NAMALWA (cell line): Measurements from ENCODE around the gene CFAP53.
A peak's percentile ranks its signal among the peaks of the same experiment; 100 is the strongest.

ENCODE experiments used
- DNase-seq: peaks from one replicate; pipeline ENCODE4 v3.0.0-alpha.2; 2015; ENCODE audit warnings: low spot score

The CFAP53 gene

DNA sequence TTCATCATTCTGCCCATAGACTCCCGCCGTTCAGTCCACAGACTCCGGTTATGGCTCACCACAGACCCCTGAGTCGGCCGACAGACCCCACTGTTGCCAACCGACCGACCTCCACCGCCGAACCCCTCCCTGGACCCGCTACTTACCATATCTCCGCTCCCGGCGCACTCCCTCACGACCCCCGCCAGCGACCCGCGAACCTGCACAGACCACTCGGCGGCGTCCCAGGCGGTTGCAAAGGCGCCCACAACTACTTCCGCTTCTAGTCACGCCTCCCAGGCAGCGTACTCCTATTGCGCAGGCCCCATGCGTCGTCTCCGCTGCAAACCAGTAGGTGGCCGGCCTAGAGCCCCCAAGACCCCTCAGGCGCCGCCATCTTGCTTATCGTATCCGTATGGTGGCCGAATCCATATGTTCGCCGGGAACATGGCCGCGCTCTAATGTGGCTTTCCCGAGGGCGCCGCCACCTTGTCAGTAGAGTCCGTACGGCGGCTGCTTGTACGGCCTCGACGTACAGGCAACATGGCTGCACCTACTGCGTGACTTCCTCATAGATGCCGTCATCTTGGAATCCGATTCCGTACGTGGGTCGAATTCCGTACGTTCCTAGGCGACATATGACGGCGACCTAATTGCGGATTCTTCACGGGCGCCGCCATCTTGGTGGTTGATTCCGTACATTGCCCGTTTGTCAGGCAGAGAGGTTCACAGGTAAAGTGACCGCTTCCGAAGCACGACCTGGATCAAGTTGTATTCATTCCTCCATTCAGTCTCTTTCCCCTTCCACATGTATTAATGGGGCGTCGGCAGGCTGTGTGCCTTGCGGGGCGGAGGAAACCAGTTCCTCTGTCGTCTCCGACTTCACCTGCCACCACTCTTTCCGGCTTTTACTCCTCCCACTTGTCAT lies 21.4 kb upstream of the CFAP53 start, which contains the start of gene CXXC1:
Gene CXXC1 (minus strand): TSS at position 252 of the 907 bp plus-strand sequence. CDS start 103 bp downstream, at position 149.
- peak; percentile 100 for DNase-seq

DNA sequence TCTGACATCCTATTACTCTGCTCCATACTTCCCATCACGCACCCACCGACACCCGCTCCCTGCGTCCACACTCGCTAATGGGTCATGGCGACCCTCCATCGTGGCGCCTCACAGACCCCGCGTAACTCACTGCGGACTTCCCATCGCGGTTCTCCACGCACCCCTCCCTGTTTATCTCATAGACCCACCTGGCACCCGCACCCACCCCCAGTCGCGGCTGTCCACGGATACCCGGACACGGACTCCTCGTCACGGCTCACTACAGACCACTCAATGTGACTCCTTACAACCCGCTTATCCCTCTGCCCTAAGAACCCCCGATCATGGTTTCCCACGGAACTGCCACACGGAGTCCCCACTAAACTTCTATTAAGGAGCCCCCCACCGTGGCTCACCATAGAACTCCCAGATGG lies 20.7 kb upstream of the CFAP53 start:
- DNase-seq: no peak

- DNase-seq: peak; percentile 73
Observed at GRCh38 chr18:50286391-50287027, 20.2 kb upstream of the CFAP53 start.

DNA sequence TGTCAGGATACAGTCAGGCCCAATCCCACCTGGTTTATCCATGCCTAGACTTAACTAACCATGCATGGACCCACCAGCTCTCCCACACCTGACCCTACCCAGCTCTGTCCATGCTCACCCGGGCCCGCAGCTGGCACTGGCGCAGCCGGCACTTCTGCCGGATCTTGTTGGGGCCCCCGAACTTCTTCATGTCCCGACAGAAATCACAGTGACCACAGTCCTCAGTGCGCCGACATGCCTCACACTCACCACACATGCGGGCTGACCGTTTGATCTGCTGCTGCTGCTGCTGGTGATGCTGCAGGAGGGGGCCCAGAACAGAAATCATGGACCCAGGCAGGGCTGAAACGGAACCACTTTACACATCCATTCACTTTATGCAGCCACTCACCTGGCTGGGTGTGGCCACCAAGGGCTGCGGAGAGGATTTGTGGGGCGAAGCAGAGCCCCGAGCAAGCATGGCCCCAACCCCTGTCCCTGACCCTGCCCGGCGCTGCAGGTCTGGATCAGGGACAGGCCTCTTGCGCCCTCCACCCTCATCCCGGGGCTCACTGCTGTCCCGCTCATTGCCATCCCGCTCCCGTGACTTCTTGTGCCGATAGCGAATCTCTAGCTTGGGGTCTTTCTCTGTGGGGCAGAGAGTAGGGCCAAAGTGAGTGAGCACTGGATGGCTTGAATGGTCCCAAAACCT lies 19.5 kb upstream of the CFAP53 start:
- DNase-seq: no peak

DNA sequence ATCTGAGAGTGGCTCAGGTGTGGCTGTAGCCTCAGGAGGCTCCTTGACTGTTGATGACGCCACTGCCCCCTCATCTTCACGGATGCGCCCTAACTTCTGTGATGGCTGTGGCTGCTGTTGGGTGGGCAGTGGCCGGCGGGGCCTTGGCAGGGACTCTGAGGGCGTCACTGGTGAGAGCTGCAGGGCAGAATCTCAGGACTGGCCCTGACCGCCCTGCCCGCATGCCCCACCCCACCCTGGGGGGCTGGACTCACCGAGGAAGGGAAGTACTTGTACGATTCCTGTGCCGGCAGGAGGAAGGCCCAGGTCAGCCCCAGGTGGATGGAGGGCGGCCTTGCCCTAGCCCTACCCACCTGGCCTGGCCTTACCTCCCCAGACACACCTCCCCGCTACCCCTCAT lies 18.8 kb upstream of the CFAP53 start:
- DNase-seq: no peak

DNA sequence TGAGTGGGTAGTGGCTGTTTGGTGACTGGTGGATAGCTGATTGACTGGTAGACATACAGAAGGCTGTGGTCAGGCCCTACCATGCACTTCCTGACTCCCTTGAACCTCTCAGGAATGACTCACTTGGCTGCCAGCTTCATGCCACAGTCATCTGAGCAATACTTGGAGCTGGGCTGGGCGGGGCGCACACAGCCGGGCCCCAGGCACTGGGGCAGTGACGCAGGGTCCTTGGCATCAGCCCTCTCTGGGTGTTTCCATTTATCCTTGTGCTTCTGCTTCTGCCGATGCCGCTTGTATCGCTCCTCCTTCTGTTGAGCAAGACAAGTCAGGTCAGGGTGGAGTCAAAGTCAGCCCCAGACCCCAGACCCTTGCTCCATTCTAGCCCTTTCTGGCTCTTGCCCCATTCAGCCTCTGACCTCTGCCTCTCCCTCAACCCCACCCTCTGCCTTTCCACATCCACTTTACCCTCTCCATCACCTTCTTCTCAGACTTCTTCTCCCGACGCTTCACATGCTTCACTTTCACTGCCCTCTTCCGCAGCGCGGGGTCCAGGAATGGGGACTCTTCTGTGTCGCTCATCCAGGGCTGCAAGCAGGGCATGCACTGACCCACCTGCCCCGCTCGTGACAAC lies 18.1 kb upstream of the CFAP53 start:
- no peak for DNase-seq

DNA sequence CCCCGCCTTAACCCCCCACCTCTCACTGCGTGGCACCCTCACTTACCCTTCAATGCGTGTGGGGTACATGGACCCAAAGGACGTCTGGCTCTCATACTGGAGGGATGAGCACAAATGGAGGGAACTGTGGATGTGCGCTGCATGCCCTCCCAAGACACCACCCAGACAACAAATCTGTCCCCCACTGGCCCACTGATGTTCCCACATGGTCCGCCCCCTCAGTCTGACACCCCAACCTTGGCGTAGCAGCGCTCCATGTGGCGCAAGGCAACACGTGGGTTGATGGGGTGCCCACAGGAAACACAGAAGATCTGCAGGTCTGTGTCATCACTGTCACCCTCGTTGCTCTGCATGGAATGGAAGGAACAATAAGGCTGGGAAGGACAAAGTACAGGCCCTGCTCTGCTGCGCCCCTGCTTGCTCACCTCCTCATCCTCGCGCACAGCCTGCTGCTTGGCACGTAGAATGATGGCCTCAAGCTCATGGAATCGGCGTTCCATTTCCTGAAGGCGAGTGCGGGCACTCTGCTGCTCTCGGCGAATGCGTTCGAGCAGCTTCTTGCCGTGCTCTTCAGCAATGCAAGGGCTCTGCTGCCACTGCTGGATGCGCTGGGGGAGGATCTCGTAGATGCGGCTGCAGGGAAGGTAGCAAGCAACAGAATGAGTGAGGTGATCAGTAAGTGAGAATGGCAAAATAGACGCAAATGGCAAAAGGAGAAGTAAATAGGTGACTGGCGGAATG lies 17.3 kb upstream of the CFAP53 start:
- no peak for DNase-seq

DNA sequence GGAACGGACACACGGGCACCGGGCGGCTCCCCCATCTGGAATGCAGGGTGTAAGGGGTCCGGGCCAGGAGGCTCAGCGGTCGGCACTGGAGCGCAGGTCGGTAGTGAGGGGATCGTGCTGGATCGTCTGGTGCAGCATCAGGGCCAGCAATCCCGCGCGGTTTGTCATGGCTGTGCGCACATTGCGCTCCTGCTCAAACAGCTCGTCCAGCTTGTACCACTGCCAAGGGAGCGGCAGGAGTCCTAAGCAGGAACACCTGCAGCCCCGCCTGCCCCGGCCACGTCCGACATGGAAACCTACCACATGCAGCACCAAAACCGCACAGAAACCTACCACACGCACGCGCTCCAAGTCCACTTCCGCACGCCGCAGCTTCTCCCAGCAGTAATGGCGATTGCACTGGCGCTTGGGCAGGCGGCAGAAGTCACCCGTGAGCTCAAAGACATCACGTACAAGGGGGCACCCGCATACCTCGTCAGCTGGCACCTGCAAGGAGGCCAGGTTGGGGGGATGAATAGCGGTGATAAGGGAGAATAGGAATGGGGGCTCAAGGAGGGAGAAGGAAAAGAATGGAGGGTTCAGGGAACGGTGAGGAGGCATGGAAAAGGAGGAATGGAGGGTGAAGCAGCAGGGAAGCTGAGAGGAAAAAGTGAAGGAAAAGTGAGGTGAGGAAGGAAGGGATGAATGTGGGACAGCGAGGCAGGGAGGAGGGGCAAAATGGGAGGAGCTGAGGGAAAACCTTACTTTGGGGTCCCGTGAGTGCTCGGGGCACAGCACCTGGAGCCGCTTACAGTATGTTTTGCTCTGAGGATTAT lies 16.4 kb upstream of the CFAP53 start:
- no peak for DNase-seq

- no peak for DNase-seq
Observed at GRCh38 chr18:50281972-50282520, 15.8 kb upstream of the CFAP53 start.

GRCh38 chr18:50281295-50281971 lies 15.1 kb upstream of the CFAP53 start, which contains the start of gene MBD1:
Gene MBD1, minus strand, starts transcription at chr18:50281523. Its CDS starts 1,531 bp downstream, at chr18:50279992.
- peak; percentile 99 for DNase-seq

DNA sequence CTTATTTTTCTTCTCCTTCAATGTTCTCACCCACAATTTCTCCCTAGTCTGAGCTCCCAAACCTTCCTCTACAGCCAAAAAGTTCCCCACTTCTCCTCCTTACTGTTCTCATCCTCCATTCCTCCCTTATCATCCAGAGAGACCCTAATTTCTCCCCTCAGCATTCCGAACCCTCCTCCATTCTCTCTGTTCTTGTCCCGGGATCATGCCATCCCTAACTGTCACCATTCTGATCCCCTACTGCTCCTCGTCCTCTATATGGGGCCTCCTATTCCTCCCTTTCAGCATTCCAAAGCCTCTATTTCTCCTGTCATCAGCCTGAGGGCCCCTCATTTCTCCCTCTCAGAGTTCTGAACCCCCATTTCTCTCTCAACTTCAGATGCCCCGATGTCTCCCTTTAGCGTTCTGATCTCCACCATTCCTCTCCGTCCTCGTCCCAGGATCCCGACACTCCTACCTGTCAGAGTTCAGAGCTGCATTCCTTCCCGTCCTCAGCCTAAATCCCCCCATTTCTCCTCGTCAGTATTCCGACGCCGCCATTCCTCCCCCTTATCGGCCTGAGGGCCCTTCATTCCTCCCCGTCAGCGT lies 14.5 kb upstream of the CFAP53 start:
- no peak for DNase-seq

DNA sequence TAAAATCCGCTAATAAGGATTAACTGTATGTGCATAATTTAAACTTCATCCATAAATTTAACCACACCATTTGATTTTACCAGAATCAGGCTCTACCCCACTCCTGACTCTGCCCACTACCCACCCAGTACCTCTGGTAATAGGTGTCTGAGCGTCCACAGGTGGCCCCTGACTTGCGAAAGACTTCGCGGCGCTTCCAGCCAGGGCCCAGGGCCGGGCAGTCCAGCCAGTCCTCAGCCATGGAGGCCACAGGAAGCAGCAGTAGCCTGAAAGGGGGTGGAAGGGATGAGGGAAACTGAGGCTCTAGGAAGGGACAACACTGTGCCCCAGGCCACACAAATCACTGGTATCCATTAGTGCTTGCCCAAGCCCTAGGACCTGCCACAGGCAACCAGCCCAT lies 13.5 kb upstream of the CFAP53 start:
- no peak for DNase-seq

- no peak for DNase-seq
Observed at GRCh38 chr18:50277942-50278341, 11.6 kb upstream of the CFAP53 start.

- DNase-seq: no peak
Observed at GRCh38 chr18:50276452-50276851, 10.2 kb upstream of the CFAP53 start.

DNA sequence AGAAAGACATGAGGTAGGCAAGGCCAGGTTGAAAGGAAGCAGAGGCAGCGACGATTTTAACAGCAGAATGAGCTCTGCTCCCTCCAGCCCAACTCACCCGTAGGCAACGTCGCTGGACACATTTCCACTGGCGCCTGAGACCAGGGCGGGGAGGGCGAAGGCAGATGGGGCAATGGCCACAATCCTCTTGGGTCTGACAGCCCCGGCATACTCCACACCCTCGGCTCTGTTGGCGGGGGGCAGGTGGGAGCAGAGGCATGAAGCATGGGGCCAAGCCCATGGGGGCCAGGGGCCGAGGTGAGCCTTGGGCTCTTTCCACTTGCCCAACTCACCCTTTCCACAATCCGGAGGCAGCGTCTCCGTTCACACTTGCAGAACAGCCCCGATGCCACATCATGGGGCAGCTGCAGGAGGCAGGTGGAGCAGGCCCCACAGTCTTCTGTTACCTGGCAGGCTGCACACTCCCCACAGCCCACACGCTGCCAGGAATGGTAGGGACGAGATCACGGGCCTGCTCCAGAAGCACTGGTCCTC lies 9.3 kb upstream of the CFAP53 start:
- no peak for DNase-seq

DNA sequence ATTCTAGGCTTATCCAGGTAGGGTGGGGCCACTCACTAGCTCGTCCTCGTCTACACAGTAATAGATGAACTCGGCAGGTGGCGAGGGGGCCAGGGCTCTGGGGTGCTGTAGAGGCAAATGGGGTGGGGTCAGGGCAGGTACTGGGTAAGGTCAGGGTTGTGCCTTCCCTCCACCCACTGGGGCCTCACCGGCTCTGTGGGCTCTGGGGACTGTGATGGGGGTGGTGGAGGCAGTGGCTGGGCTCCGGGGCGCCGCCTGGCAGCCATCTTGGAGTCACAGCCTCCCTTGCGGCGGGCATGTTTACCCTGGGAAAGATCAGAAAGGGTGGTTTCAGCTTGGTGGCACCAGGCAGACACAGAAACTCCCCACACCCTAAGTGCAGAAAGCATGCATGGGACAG lies 8.6 kb upstream of the CFAP53 start:
- DNase-seq: no peak

GRCh38 chr18:50274044-50274442 lies 7.7 kb upstream of the CFAP53 start:
- DNase-seq: no peak

DNA sequence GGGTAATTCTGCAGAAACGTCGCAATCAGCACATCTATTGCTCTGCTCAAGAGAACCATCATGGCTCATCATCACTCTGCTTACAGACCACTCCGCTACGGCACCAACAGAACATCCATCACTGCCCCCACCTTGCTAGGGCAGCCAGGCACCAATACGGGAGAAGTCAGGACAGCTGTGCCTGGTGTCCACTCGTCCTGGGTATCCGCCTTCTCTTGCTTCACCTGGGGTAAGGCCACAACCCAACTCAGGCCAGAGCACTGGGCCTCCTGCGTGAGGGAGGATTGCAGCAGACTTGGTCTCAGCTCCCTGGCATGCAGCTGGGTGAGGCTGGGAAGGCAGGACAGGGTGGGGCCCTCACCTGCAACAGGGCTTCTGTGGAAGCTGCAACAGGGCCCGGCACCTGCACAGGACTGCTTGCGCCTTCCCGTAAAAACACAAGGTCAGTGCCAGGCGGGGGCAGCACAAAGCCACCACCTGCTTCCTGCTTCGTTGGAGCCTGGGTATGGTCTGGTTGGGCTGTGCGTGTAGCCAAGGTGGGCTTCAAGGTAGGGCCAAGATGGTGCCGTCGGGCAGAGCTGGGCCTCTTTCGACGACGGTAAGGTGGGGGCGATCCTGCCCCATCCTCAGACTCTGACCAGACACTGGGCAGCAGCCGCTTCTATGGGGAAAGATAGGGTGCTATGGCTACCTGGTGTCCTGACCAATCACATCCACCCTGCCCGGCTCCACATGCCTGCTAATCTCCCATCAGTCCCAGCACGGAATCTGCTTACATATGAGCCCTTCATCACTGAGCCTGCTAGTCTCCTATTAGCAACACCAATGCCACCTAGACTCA lies 7.1 kb upstream of the CFAP53 start:
- DNase-seq: no peak
